Measurements from ENCODE around the gene PLPPR5. TPM values are rescaled to one million over a fixed set of nuclear protein-coding genes. Genes with fewer than 3 reads are reported as not detected.

Gene PLPPR5
- total RNA-seq, 5 donors from 2014 or later (not counting 1 experiment from before 2014, with no cell fraction given): not detected

DNA sequence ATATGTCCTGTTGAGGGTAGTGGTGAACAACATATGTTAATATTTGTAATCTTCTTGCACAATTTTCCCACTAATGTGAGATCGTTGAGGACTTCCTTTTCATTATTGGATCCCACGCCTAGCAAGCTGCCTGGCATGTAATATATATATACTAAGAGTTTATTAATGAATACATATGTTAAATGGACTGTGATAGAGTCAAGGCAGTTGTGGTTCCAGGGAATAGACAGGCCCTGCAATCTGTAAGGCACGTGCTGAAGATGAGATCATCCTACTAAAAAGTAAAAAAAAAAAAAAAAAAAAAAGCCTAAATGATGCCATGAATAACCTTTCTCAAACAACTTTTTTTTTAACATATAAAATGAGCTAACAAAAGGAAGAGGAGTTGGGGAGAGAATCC is 28.9 kb downstream of the PLPPR5 start:
- no peaks in the 10 kb centered on the region for H3K36me3 Mint-ChIP-seq
- CTCF ChIA-PET: interaction anchor here in 1 of 2 donors (0.6 to 0.8 kb wide), 3 partner anchors 31 to 1240 kb away, joined by 5 to 8 read pairs (median 7); no protein-coding TSS in a partner anchor
- no peaks in the 10 kb centered on the region for H3K27me3 ChIP-seq (replicated peaks in 1 of 2; ENCODE audit: control insufficient read depth in 2 of 2, extremely low read depth in 1 of 2, insufficient read depth in 2 of 2, low read length in 1 of 2)
- no peaks in the 10 kb centered on the region for H3K4me1 ChIP-seq (ENCODE audit: control insufficient read depth in 1 of 2, extremely low read depth in 1 of 2, insufficient read depth in 2 of 2, low read length in 2 of 2)
- H3K4me1 Mint-ChIP-seq: no peaks in the 10 kb centered on the region
- H3K27ac ChIP-seq (ENCODE audit: low read length): no peak overlapping the region
- WGBS (ENCODE audit: insufficient coverage): no CpG with 5 or more reads among the region's 3 CpGs
- H3K27ac Mint-ChIP-seq: no peak overlapping the region
- H3K4me3 Mint-ChIP-seq: no peak overlapping the region
- H3K9me3 Mint-ChIP-seq: no peaks in the 10 kb centered on the region
- no peak overlapping the region for H3K4me3 ChIP-seq (ENCODE audit: control insufficient read depth in 1 of 2, extremely low read depth in 1 of 2, low read length in 1 of 2)
- POLR2A ChIA-PET: no interaction called here
- peaks cover 0 to 4% of the 10 kb centered on the region in 2 donors for H3K27me3 Mint-ChIP-seq
- no peaks in the 10 kb centered on the region for H3K36me3 ChIP-seq (ENCODE audit: control insufficient read depth in 2 of 2, extremely low read depth in 1 of 2, insufficient read depth in 1 of 2, low read length in 1 of 2)
- ATAC-seq (replicated peaks in 1 of 4) (no peak), DNase-seq (no peak)
- no peaks in the 10 kb centered on the region for H3K9me3 ChIP-seq

DNA sequence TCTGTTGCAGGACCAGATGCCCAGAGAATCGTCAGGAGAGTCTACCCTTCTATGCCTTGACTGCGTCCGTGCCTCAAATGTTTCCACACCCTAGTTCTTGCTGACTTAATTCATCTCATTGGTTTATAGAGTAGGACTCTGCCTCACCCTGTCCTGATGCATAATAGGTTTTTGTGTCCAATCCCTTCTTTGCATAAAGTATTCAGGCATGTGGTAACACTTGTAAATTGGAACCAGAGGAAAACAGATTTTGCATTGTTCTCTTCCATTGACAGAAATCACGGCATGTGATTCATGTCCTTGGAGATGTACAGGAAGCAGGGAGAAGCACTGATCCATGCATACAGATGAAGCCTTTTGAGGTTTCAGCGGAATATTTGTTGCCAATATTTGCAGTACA is 29.5 kb downstream of the PLPPR5 start:
- no peaks in the 10 kb centered on the region for H3K36me3 Mint-ChIP-seq
- Histone ChIP-seq H3K36me3 (ENCODE audit: control insufficient read depth in 2 of 2, extremely low read depth in 1 of 2, insufficient read depth in 1 of 2, low read length in 1 of 2) (no peaks in the 10 kb centered on the region), H3K27ac (ENCODE audit: low read length) (no peak overlapping the region), H3K27me3 (replicated peaks in 1 of 2; ENCODE audit: control insufficient read depth in 2 of 2, extremely low read depth in 1 of 2, insufficient read depth in 2 of 2, low read length in 1 of 2) (no peaks in the 10 kb centered on the region), H3K4me3 (ENCODE audit: control insufficient read depth in 1 of 2, extremely low read depth in 1 of 2, low read length in 1 of 2) (no peak overlapping the region), H3K4me1 (ENCODE audit: control insufficient read depth in 1 of 2, extremely low read depth in 1 of 2, insufficient read depth in 2 of 2, low read length in 2 of 2) (no peaks in the 10 kb centered on the region), H3K9me3 (no peaks in the 10 kb centered on the region)
- POLR2A ChIA-PET: no interaction called here
- no peak overlapping the region for H3K27ac Mint-ChIP-seq
- peaks cover 0 to 4% of the 10 kb centered on the region in 2 donors for H3K27me3 Mint-ChIP-seq
- no peaks in the 10 kb centered on the region for H3K4me1 Mint-ChIP-seq
- H3K4me3 Mint-ChIP-seq: no peak overlapping the region
- DNase-seq: no peak
- ATAC-seq (replicated peaks in 1 of 4): no peak
- CTCF ChIA-PET: no interaction called here
- H3K9me3 Mint-ChIP-seq: no peaks in the 10 kb centered on the region
- 86% methylated on average over 1 of the region's 5 CpGs for whole genome bisulfite sequencing (ENCODE audit: insufficient coverage)

DNA sequence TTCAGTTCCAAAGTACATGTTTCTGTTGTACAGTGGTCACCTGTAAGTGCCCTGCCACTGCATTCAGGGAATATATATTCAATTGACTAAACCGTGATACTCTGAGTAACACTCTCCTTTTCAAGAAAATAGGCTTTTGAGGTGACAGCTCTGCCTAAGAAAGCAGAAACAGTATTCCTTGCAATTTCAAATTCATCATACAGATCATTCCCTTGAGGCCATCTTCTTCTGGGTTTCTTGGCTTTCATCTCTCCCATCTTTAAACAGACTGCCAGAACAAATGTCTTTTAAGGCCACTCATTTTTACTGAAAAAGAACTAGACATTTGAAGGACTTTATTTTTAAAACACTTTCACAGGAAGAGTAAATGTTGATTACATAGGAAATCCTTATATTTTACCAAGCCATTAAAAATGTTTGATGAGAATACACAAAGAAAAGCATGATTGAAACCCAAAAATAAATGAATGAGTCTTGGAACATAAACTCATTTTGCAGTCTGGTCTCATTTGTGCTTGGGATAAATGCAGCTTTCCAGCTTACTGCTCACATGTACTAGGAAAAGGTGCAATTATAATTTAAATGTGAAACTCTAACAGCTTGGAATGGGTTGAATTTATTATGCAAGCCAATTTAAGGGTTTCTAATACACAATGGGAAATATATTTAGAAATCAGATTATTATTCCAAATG is 34.7 kb downstream of the PLPPR5 start:
- no peaks in the 10 kb centered on the region for H3K27me3 ChIP-seq (replicated peaks in 1 of 2; ENCODE audit: control insufficient read depth in 2 of 2, extremely low read depth in 1 of 2, insufficient read depth in 2 of 2, low read length in 1 of 2)
- no peaks in the 10 kb centered on the region for H3K9me3 ChIP-seq
- Mint-ChIP-seq H3K4me3 (no peak overlapping the region), H3K9me3 (no peaks in the 10 kb centered on the region), H3K27ac (no peak overlapping the region), H3K27me3 (peaks cover 0 to 12% of the 10 kb centered on the region in 2 donors), H3K4me1 (peaks cover 0 to 11% (median 4%) of the 10 kb centered on the region in 3 donors), H3K36me3 (no peaks in the 10 kb centered on the region)
- H3K4me1 ChIP-seq (ENCODE audit: control insufficient read depth in 1 of 2, extremely low read depth in 1 of 2, insufficient read depth in 2 of 2, low read length in 2 of 2): no peaks in the 10 kb centered on the region
- ChIA-PET CTCF (no interaction called here), POLR2A (no interaction called here)
- H3K36me3 ChIP-seq (ENCODE audit: control insufficient read depth in 2 of 2, extremely low read depth in 1 of 2, insufficient read depth in 1 of 2, low read length in 1 of 2): no peaks in the 10 kb centered on the region
- no peak for DNase-seq
- H3K4me3 ChIP-seq (ENCODE audit: control insufficient read depth in 1 of 2, extremely low read depth in 1 of 2, low read length in 1 of 2): no peak overlapping the region
- WGBS (ENCODE audit: insufficient coverage): 57% methylated on average over 1 of the region's 1 CpG
- no peak overlapping the region for H3K27ac ChIP-seq (ENCODE audit: low read length)
- no peak for ATAC-seq (replicated peaks in 1 of 4)

DNA sequence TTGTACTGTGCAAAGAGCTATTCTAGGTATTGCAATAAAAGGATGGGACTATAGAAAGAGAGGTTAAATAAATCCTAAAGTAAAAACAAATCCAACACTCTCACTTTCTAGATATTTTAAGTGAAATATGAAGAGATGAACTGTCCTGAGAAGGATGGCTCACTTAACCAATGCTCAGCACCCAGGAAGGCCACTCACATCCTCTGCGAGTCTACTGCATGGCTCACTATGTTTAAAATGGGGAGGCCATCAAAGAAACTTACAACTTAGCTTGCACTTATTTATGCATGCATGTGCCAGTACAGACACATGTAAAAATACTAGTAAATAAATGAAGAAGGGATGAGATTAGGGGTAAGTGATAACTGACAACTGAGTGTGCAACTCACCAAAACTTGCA is 37.5 kb downstream of the PLPPR5 start:
- no peak overlapping the region for H3K4me3 Mint-ChIP-seq
- no CpG with 5 or more reads among the region's 1 CpG for WGBS (ENCODE audit: insufficient coverage)
- H3K27ac ChIP-seq (ENCODE audit: low read length): no peak overlapping the region
- no peak for ATAC-seq (replicated peaks in 1 of 4)
- H3K9me3 Mint-ChIP-seq: no peaks in the 10 kb centered on the region
- no peaks in the 10 kb centered on the region for H3K36me3 Mint-ChIP-seq
- no peak overlapping the region for H3K27ac Mint-ChIP-seq
- ChIA-PET CTCF (no interaction called here), POLR2A (no interaction called here)
- H3K4me3 ChIP-seq (ENCODE audit: control insufficient read depth in 1 of 2, extremely low read depth in 1 of 2, low read length in 1 of 2): no peak overlapping the region
- peaks cover 0 to 8% of the 10 kb centered on the region in 2 donors for H3K27me3 Mint-ChIP-seq
- no peaks in the 10 kb centered on the region for H3K27me3 ChIP-seq (replicated peaks in 1 of 2; ENCODE audit: control insufficient read depth in 2 of 2, extremely low read depth in 1 of 2, insufficient read depth in 2 of 2, low read length in 1 of 2)
- peaks cover 0 to 11% (median 4%) of the 10 kb centered on the region in 3 donors for H3K4me1 Mint-ChIP-seq
- DNase-seq: no peak
- H3K4me1 ChIP-seq (ENCODE audit: control insufficient read depth in 1 of 2, extremely low read depth in 1 of 2, insufficient read depth in 2 of 2, low read length in 2 of 2): no peaks in the 10 kb centered on the region
- H3K36me3 ChIP-seq (ENCODE audit: control insufficient read depth in 2 of 2, extremely low read depth in 1 of 2, insufficient read depth in 1 of 2, low read length in 1 of 2): no peaks in the 10 kb centered on the region
- no peaks in the 10 kb centered on the region for H3K9me3 ChIP-seq

DNA sequence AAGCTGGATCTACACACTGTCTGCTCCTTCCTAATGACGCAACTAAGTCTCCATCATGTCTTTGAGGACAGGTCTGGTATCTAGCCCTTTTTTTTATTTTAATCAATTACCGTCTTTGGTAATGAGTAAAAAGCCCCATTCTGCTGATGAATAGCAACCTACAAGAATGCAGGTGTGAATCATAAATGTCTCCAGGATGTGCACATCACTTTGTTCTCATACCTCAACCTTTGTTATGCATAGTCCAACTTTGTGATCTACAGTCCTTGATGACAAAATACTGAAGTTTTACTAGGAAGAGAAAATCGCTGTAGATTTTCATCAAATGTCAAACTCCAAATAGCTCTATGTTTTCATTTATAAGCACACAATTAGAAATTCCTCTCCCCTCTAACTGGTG is 39.3 kb downstream of the PLPPR5 start:
- Histone ChIP-seq H3K36me3 (ENCODE audit: control insufficient read depth in 2 of 2, extremely low read depth in 1 of 2, insufficient read depth in 1 of 2, low read length in 1 of 2) (no peaks in the 10 kb centered on the region), H3K4me3 (ENCODE audit: control insufficient read depth in 1 of 2, extremely low read depth in 1 of 2, low read length in 1 of 2) (no peak overlapping the region), H3K4me1 (ENCODE audit: control insufficient read depth in 1 of 2, extremely low read depth in 1 of 2, insufficient read depth in 2 of 2, low read length in 2 of 2) (no peaks in the 10 kb centered on the region), H3K27me3 (replicated peaks in 1 of 2; ENCODE audit: control insufficient read depth in 2 of 2, extremely low read depth in 1 of 2, insufficient read depth in 2 of 2, low read length in 1 of 2) (no peaks in the 10 kb centered on the region), H3K9me3 (no peaks in the 10 kb centered on the region), H3K27ac (ENCODE audit: low read length) (no peak overlapping the region)
- Mint-ChIP-seq H3K4me3 (no peak overlapping the region), H3K9me3 (no peaks in the 10 kb centered on the region), H3K27ac (no peak overlapping the region), H3K4me1 (peaks cover 0 to 11% (median 4%) of the 10 kb centered on the region in 3 donors), H3K36me3 (no peaks in the 10 kb centered on the region), H3K27me3 (peaks cover 0 to 8% of the 10 kb centered on the region in 2 donors)
- no peak for DNase-seq
- CTCF ChIA-PET: no interaction called here
- WGBS (ENCODE audit: insufficient coverage): no CpG with 5 or more reads among the region's 3 CpGs
- POLR2A ChIA-PET: no interaction called here
- ATAC-seq (replicated peaks in 1 of 4): no peak

DNA sequence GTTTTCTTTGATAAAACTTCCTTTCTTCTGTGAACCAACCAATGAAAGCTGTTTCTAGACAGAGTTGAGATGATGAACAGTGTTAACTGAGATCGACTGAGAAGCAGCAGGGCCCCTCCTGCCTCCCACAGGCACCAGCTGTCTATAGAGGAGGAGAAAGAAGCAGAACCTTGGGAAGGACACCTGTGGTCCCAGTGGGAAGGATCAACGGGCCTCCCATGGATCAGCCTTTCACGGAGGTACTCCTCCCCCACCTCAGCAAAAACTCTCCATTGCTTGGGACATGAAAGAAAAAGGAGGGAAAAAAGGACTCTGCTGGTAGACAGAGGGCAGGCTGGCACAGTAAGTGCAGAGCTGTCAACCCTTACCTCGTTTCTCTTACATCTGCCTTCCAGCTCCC is 40.5 kb downstream of the PLPPR5 start:
- no peak overlapping the region for H3K27ac Mint-ChIP-seq
- no peak for DNase-seq
- peaks cover 0 to 8% of the 10 kb centered on the region in 2 donors for H3K27me3 Mint-ChIP-seq
- peaks cover 0 to 7% (median 4%) of the 10 kb centered on the region in 3 donors for H3K4me1 Mint-ChIP-seq
- no peak overlapping the region for H3K27ac ChIP-seq (ENCODE audit: low read length)
- CTCF ChIA-PET: interaction anchor here in 1 of 2 donors (0.6 kb wide), 1 partner anchor 1945 kb away, joined by 5 read pairs; no protein-coding TSS in a partner anchor
- H3K4me1 ChIP-seq (ENCODE audit: control insufficient read depth in 1 of 2, extremely low read depth in 1 of 2, insufficient read depth in 2 of 2, low read length in 2 of 2): no peaks in the 10 kb centered on the region
- no peaks in the 10 kb centered on the region for H3K27me3 ChIP-seq (replicated peaks in 1 of 2; ENCODE audit: control insufficient read depth in 2 of 2, extremely low read depth in 1 of 2, insufficient read depth in 2 of 2, low read length in 1 of 2)
- H3K9me3 ChIP-seq: no peaks in the 10 kb centered on the region
- H3K4me3 Mint-ChIP-seq: no peak overlapping the region
- no peak overlapping the region for H3K4me3 ChIP-seq (ENCODE audit: control insufficient read depth in 1 of 2, extremely low read depth in 1 of 2, low read length in 1 of 2)
- H3K36me3 ChIP-seq (ENCODE audit: control insufficient read depth in 2 of 2, extremely low read depth in 1 of 2, insufficient read depth in 1 of 2, low read length in 1 of 2): no peaks in the 10 kb centered on the region
- H3K36me3 Mint-ChIP-seq: no peaks in the 10 kb centered on the region
- no CpG with 5 or more reads among the region's 4 CpGs for WGBS (ENCODE audit: insufficient coverage)
- no peak for ATAC-seq (replicated peaks in 1 of 4)
- H3K9me3 Mint-ChIP-seq: no peaks in the 10 kb centered on the region
- POLR2A ChIA-PET: no interaction called here
